G401 (cell line): ENCODE results near the gene SCYL1. TPM values are rescaled to one million over a fixed set of nuclear protein-coding genes. Genes with fewer than 3 reads are reported as not detected.
A peak's percentile ranks its signal among the peaks of the same experiment; 100 is the strongest.
"Not testable (repeated sequence)": the region's sequence is repeated elsewhere in the genome, so short reads cannot be mapped to it uniquely, and the experiment has no call there.

ENCODE experiments used
- DNase-seq: peaks from one replicate; pipeline ENCODE4 v3.0.0-alpha.2; 2015; ENCODE audit warnings: low spot score
- in situ Hi-C: cut with HindIII; loops from 2 replicates; pipeline ENCODE4 v1.10.0; 2016; ENCODE audit warnings: low sequenced_read_pairs, mixed read lengths
- total RNA-seq: library from RNA; depleted of rRNA; stranded (reverse); fragments of >200 nt; shearing (Covaris generic); gene quantifications from 2 replicates; pipeline ENCODE4 v1.2.3, GENCODE V29; 2014

Gene SCYL1
- total RNA-seq, 1 experiment from 2014 or later = 80.4 TPM

- in situ Hi-C loops = no loop called here
- DNase-seq = peak; percentile 67
Observed at GRCh38 chr11:65558930-65559509, 34.1 kb downstream of the SCYL1 start.

- no peak for DNase-seq
- in situ Hi-C loops = no loop called here
Observed at GRCh38 chr11:65559535-65559934, 34.7 kb downstream of the SCYL1 start.

DNA sequence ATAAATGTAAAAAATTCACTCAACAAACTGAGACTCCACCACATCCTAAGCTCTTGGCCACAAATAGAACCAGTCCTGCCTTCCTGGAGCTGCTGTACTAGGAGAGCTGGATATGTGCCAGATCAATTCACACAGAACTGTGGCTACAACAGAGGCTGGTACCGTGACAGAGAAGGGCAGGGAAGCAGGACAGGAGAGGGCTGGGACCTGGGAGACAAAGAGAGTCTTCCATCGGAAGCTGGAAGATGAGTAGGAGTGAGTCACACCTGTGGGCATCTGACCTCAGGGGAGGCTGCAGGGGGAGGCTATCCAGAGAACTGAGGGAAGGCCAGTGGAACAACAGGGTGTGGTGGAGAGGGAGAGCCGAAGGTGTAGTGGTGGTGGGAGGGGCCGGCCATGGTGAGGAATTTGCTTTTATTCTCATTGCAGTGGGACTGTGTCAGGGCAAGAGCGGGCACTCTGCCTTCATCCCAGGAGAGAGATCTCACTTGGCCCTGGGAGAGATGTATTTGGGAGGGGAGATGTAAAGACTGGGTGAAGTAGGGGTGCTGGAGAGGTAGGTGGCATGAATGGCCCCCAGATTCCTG is 35.2 kb downstream of the SCYL1 start:
- in situ Hi-C loops = no loop called here
- peak; percentile 82 for DNase-seq

DNA sequence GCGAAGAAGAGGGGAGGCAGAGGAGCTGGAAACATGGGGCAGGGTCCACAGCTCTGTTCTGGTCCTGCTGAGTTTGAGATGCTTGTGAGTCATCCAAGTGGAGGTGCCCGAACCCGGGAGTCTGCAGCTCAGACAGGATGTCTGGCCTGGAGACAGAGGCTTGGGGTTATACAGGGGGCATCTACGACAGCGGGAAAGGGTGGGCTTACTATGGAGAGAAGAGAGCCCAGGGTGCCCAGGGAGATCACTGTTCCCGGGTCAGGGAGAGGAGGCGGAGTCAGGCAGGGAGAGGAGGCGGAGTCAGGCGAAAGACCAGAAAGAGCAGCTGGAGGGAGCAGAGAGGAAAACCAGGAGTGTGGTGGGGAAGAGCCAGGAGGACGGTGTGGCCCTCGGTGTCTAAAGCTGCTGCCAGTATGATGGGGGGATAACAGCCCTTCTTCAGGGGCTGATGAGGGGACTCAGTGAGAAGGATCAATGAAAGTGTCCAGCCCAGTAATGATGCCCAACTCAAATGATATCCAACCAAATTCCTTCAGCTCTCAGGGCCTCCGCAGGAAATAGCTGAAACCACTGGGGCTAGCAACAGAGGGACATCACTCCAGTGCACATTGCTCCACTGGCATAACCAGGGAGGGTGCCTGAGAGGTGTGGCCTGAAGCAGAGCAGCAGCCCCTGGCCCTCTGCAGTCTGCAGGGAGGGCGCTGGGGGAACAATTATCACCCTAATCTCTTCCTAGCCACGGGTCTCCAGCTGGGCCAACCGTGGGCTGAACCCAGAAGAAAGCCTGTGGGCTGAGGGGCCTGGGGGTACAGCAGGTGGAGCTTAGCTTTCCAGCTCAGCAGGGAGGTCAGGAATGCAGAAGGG is 35.9 kb downstream of the SCYL1 start:
- in situ Hi-C loops = no loop called here
- peak; percentile 57 for DNase-seq

DNA sequence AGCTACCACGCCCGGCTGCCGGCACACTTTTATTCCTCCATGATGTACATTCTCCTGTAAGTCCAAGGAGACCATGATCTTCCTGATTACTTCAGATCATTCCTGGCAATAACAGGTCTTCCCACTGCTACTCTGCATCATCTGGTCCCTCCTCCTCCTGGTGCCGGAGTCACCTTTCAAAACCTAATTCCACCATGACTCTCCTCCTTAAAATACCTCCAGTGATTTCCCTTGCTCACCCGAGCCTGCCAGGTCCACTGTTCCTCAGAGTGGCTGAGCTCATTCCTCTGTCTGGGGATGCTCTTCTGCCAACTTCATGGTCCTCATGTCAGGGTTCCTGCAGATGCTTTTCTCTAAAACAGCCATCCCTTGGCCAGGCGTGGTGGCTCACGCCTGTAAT is 37.1 kb downstream of the SCYL1 start:
- in situ Hi-C loops = no loop called here
- no peak for DNase-seq

- no peak for DNase-seq
- in situ Hi-C loops = no loop called here
Observed at GRCh38 chr11:65562788-65563187, 37.9 kb downstream of the SCYL1 start.

DNA sequence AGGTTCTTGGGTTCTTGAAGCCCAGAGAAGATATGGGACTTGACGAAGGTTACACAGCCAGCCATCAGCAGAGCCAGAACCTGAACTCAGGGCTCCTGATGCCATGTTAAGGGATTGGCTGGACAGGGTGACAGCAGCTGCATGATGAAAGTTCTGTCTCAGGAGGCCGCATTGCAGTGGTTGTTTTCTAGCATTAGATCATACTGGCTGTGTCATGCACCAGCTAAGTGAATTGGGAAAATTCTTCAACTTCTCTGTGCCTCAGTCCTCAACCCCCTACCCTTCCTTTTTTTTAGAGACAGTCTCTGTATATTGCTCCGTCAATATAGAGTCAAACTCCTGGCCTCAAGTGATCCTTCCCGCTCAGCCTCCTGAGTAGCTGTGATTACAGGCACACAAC is 38.7 kb downstream of the SCYL1 start:
- in situ Hi-C loops = no loop called here
- DNase-seq = no peak

DNA sequence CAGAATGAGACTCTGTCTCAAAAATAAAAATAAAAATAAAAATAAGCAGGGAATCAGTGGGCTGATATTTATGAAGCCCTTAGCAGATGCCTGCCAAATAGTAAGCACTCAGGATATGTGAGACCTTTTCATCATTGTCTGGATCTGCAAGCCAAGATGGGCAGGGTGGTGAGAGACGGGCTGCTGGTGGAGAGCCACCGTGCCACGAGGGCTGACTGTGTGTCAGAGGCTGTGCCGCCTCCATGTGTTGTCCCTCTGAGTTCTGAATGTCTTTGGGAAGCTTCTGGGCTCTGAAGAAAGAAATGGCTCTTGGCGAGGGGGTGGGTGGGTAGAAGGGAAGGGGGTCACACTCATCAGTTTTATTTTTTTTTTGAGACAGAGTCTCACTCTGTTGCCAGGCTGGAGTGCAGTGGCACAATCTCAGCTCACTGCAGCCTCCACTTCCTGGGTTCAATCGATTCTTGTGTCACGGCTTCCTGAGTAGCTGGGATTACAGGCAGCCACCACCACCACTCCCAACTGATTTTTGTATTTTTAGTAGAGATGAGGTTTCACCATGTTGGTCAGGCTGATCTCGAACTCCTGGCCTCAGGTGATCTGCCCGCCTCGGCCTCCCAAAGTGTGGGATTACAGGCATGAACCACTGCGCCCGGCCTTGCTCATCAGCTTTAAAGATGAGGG is 40.1 kb downstream of the SCYL1 start:
- in situ Hi-C loops, DNase-seq: not testable (repeated sequence)

- no peak for DNase-seq
- in situ Hi-C loops = no loop called here
Observed at GRCh38 chr11:65565624-65566453, 41.0 kb downstream of the SCYL1 start.

DNA sequence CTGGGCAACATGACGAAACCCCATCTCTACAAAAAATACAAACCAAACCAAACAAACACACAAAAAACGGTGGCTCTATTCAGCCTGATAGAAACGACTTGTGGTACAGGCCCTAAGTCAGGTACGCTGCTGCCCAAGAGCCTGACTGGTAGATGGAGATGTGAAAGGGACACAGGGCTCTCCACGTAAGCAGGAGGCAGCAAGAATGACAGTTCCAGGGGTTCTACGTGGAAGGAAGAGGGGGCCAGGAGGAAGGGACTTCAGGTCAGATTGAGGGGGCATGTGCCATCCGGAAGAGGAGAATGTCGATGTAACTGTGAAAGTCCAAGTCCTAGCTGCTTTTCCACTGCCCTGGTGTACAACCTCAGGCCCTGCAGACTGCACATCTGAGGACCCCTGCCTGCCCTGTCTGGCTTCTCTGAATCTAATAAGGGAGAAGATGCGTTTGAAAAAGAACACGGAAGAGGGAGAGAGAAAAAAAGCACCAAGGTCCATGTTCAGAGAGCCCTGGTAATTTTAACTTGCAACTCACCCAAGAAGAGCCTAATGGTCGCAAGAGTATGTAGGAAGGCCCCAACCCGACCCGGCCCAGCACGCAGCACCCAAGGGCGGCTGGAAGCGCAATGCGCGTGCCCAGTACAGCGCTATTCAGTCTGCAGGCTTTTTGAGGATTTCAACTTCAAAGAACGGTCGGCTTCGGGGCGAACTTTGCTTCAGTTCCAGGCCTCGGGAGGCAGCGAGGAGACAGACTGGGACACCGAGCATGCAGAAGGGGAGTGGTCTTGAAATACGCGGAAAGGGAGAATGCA is 44.5 kb downstream of the SCYL1 start:
- in situ Hi-C loops = no loop called here
- DNase-seq = no peak

- DNase-seq = peak; percentile 98
- in situ Hi-C loops = no loop called here
Observed at GRCh38 chr11:65569973-65570918, 45.4 kb downstream of the SCYL1 start, which contains the start of gene ZNRD2. ZNRD2 (plus strand) TSS chr11:65570477; CDS start chr11:65570492, 15 bp downstream.

DNA sequence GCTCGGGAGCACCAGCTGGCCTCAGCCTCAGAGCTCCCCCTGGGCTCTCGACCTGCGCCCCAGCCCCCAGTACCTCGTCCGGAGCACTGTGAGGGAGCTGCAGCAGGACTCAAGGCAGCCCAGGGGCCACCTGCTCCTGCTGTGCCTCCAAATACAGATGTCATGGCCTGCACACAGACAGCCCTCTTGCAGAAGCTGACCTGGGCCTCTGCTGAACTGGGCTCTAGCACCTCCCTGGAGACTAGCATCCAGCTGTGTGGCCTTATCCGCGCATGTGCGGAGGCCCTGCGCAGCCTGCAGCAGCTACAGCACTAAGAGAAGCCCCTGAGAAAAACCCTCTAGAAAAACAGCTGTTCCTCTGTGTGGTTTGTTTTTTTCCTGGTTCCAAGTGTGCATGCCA is 46.5 kb downstream of the SCYL1 start:
- in situ Hi-C loops = no loop called here
- DNase-seq = no peak

GRCh38 chr11:65571940-65572339 is 47.1 kb downstream of the SCYL1 start:
- DNase-seq = peak; percentile 56
- in situ Hi-C loops = no loop called here

- peak; percentile 89 for DNase-seq
- in situ Hi-C loops = no loop called here
Observed at GRCh38 chr11:65572356-65573051, 47.6 kb downstream of the SCYL1 start, which contains the start of gene FAM89B. FAM89B (plus strand) TSS chr11:65572538; CDS start chr11:65572670, 132 bp downstream.

GRCh38 chr11:65573391-65574079 is 48.7 kb downstream of the SCYL1 start:
- in situ Hi-C loops = no loop called here
- DNase-seq = no peak
